ENCODE measurements around the gene COL4A1.

Gene COL4A1

DNA sequence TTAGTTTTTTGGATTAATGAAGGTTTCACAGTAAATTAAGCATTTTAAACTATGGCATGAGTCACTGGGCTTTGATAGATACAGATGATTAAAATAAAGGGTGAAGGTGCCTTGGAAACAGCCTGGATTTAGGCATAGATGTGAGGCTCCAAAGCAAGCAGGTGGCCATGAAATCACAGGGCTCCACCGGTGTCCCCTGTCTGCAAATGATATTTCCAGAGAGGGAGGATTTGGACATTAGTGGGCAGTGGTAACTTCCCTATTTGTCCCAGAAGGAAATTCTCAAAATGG, 127.2 kb downstream of the COL4A1 start:
- no peak for DNase-seq

DNA sequence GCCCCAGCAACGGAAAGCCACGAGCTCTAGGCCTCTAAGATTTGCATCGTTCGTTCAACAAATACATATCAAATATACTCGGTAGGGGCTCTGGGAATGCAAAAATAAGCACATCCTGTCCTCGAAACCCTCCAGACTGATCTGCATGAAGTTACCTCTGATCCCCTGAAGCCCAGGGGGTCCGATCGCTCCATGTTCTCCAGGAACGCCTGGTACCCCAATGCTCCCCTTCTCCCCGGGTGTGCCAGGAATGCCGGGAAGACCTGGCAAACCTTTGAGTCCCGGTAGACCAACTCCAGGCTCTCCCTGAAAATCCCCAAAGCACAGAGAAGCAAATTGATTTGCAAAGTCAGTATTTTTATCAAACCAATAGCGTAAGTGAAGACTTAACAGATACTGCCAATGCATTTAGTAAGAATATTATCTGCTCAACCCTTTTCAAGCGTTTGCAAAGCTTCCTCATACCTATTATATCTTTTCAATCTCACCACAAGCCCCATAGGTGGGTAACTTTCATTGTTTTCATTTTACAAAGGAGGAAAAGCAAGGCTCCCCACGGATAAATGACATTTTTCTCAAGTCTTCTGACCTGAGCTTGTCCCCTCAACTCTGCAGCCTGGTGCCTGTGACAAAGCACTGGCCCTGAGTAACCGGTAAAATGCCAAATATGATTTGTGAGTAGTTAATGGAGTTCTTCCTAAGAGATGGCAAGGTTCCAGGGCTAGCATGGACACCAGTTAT, 127.7 kb downstream of the COL4A1 start:
- no peak for DNase-seq

DNA sequence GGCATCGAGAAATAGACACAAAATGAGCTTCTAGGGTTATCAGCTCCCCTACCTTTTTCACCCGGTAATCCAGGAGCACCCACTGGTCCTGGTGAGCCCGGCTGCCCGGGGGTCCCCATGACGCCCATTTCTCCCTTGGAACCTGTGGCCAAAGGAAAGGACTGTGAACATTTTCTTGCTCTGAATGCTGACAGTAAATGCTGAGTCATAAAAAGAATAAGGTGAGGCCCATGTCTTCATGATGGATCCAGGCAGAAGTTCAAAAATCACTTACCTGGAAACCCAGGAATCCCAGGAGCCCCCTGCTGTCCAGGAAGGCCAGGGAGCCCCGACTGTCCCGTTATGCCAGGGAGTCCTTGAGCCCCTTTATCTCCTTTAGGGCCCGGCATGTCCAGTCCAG, 129.2 kb downstream of the COL4A1 start:
- DNase-seq, result no peak

DNA sequence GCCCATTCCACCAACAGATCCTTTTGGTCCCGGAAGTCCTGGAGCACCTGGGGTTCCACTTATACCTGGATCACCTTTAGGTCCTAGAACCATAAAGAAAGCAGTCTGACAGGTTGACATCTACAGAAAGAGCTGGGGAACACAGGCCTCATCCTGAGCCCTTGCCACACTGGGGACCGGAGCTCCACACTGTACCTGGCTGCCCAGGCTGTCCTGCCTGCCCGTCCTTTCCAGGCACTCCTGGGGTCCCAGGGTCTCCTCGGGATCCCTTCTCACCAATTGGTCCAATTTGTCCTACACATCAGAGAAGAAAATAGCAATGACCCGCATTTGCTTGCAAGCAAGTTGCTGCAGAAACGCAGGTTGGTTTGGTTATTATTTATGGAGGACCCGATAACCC, 130.5 kb downstream of the COL4A1 start:
- DNase-seq, result no peak

DNA sequence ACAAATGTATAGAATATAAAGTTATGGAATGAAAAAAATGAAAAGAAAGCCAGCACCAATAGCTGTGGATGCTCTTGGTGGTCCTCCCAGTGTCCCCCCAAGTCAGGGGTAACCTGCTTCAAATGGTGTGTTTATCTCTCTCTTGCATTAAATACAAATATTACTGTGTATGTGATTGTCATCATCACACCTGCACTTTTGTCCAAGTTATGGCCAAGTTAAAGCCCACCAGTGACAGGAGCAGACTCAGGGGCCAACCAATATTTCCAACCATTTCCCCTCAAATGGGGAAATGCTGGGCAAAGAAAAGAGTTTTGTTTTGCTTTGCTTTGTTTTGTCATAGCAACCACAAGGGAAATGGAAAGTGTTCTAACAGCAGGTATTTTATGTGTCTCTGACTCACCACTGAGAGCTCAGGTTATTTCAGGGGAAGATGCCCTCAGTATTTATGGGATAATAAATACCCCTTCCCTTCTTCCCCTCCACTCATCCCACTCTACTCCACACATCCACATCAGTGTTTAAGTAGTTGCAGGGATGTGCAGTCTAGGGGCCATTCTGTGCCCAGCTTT, 133.6 kb downstream of the COL4A1 start:
- DNase-seq, result no peak

DNA sequence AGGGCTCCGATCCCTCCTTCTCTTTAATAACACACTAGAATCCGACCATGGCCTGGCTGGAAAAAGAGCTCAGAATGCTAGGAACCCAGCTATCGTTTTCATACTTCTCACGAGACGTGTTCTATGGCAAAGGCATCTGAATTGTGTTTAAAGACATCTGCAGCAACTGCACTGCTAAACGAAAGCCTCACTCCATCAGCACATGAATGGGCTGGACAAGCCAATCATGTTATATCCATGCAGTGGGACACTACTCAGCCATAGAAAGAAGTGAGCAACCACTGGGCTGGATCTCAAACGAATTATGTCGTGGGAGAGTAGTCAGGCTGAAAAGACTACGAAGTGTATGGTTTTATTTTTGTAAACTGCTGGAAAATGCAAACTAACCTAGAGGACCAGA, 136.1 kb downstream of the COL4A1 start:
- DNase-seq, result no peak

DNA sequence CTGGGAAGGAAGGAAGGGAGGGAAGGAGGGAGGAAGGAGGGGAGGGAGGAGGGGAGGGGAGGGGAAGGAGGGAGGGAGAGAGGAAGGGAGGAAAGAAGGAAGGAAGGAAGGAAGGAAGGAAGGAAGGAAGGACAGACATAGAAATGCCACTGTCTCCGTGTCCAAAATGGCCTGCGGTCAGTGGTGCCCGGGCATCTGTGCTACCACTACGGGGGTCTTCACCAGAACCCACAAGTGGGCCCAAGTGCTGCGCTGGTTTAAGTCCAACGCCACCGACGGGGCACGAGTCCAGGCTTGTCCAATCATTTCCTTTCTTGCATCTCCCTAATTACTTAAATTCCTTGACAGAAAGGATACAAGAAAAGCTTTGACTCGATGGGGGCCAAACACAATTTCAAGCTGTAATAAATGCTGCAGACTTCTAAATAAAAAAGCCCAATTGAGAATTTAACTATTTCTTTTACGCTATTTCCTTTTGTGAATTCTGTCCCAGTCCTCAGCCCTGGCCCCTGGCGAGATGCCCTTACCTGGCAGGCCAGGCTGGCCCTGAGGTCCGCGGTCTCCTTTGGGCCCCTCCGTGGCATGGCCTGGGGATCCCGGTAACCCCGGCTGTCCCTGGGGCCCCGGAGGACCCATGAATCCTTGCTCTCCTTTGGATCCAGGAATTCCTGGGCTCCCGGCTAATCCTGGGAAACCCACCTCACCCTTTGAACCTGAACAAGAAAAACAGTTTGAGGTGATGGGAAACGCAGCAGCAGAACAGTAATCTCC, 136.8 kb downstream of the COL4A1 start:
- DNase-seq, result no peak

DNA sequence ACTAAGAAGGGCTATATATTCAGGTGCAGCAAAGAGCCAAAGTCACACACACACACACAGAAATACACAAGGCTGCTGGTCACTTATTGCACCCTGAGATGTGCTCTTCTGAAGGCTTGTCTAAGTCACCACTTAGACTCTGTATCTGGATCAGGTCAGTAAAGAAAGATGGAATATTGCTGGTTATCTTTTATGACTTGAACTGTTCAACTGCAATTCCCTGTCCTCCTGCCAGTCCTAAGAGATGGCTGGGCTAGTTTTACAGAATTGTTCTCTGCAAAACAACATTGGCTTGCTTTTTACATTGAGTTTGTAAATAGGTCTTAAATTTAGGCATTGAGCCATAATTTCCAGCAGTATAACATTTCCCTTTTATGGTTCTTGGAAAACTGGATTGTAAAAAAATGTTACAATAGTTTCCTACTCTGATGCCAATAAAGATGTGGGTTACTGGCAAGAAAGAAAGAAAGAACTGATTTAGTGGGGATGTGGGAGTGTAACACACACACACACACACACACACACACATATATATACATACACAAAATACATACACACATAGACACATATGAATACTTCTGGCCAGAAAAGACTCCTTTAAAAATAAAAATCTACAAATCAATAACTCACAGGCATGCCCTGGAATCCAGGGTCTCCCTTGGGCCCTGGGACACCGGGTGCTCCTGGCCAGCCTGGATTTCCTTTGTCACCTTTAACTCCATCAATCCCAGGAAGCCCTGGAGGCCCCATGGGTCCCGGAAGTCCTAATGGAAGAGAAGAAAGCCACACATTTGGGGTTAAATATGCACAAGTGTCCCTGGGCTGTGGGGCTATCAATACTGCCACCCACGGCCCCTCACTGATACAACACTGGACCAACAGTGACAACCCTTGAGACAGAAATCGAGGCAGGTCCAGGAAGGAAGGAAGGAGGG, 137.7 kb downstream of the COL4A1 start:
- DNase-seq, result no peak

DNA sequence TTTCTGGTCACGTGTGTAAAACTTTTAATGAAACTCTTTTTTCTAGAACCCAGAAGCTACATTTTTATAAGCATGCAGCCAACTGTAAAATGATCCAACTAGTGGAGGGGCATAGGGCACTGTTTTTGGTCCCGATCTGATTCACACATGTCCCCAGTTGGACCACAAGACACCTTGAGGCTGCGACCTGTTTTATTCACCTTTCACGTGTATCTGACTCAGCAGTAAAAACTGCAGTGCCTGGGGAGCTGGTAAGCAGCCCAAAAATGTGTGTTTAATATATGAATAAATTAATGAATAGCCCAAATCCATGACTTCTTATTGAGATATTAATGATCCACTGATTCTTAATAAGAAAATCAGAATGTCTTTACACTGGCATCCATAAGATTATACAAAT, 140.4 kb downstream of the COL4A1 start:
- no peak for DNase-seq

DNA sequence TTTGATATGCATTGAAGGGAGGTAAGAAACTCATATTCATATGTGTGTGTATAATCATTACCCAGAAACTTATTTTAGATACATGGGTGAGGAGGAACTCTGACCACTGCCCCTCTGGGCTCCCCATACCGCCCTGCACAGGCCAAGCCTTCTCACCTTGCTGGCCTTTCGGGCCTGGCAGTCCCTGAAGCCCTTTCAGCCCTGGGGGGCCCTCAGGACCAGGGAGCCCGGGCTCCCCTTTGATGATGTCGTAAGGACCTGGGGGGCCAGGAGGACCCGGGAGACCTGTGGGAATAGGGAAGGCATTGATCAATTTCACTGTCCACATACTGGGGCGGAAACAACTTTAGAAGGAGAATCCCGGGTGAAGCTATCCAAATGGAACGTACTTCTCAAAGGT, 142.3 kb downstream of the COL4A1 start:
- DNase-seq, result no peak

DNA sequence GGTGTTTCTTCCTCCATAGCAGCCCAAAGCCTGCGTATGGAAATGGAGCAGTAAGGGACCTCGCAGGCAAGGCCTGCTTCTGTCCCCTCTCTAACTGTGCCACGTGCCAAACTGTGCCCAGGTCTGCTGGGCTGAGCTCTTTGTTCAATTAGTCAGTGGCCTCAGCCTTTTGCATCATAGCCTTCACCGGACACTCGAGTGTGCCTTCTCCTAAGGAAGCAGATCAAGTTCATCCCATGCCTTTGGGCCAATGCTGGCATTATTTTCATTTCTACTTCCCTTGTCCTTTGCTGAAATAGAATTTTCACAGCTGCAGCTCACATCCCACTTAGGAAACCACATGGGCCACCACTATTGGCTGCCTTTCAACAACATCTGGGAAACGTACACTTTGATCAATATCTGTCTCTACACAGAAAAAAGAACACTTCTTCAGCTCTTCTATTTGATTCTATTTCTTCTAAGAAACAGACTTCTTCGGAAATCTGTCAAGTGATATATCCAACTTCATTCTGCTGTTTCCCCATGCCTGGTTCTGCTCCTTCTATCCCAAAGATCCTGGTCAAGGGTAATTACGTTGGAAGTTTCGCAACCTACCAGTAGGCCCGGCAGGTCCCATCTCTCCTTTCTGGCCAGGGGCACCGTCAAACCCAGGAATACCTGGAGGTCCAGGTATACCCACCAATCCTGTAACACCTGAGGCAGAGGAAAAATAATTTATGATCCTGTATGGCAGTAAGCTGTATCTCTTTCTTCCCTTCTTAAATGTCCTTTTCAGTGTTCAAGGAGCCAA, 143.9 kb downstream of the COL4A1 start:
- no peak for DNase-seq

DNA sequence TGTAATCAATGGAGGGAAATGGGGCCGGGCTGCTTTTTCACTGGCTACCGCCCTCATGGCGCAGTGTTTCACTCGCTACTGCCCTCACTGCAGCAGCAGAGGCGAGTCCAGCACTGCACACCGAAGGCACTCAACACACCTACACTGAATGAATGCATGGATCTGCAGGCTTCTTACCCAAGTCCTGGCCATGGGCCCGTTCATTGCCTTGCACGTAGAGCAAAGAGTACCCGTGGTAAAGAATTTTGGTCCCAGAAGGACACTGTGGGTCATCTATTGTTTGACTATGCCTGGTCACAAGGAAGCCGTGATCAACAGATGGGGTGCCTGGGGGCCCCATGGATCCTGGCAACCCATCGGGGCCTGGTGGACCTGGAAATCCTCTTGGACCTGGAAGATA, 144.9 kb downstream of the COL4A1 start:
- DNase-seq, result no peak

DNA sequence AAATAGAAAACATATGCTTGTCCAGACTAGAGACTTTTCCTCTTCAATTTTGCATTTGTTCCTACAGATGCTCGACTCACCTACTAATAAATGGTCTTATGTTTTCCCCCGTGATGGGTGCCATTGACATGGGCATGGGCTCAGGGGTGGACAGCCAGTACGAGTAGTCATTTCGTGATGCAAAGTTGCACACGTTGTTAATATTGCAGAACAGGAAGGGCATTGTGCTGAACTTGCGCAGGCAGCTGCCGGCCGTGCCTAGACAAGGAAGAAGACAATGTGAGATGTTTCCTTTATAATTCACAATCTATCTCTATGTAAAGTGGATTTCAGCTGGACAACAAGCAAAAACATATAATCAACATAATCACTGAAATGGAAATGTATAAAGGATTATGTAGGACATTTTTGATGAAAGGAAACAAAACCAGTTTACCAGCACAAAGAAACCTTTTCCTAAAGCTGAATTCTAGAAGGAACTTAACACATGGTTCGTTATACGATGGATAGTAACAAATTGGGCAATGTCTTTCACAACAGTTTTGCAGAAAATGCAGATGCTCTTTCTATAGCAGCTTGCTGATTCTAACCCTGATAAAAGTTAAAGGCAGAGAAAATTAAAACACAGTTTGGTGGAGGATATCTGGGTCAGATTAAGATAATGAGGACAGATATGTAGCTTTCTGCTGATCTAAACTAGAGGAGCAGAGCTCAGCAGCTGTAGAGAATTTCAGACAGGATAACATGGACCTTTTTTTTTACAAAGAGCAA, 145.7 kb downstream of the COL4A1 start:
- DNase-seq, result no peak

DNA sequence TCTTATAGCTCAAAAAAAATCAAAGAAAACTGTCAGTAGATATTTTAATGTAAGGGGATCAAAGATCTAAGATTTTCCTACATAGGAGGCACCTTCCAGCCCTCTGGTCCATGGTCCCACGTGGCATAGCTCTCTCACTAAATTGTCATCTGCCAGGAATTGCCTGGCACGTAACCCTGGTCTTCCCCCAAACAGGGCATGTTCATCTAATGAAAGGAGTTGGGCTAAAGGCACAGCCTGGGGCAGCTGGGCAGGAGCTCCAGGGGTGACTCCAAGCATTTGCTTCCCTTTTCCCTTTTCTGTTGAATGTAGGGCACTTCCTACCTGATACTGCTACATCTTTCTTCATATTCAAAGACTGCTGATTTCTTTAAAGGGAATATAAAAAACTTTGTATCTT, 148.7 kb downstream of the COL4A1 start:
- no peak for DNase-seq

DNA sequence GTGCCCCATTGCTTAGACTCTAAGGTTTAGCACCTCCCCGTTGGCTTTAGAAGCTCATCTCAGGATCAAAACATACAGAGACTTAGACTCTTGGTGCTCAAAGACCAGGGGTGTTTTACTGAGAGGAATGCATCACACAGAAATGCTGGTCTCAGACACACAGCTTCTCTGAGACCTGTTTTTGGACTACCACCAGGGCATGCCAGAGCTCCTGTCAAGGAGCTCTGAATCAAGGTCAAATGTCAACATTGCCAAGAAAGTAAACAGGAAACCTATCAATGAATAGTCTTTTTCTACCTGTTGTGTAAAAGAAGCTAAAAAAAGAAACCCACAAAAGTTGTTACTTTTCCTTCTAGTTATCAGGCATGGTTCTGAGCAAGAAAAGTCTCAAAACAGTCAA, 149.2 kb downstream of the COL4A1 start:
- DNase-seq, result no peak

DNA sequence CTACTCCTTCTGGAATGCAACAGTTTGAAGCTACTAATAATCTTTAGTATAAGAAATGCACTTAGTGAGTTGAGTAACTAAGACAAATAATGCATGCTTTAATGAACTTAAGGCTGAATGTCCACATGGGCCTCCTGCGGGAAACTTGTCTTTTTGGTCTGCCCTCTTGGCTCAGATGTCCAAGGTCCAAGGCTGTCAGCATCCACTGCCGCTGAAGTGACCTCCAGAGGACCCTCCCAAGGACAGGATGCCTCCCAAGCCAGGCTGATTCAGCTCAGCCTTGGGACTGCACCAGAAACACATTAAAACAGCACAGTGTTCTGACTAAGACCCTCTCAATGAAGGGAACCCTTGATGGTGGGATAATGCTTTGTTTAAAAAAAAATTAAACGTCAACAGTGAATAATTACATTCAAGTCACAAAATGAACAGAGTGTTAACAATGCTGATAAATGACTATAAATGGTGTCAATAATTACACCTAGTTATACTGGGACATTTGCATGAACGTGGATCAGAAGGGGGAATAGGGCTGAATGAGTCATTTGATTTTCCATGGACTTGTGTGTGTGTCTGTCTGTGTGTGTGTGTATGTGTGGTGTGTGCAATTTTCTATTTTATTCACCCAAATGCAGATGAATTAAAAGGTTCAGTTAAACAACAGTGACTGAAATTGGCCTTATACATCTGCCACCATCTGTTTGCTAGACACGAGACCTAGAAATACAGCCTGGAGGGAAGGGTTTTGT, 150.5 kb downstream of the COL4A1 start:
- DNase-seq, result no peak

DNA sequence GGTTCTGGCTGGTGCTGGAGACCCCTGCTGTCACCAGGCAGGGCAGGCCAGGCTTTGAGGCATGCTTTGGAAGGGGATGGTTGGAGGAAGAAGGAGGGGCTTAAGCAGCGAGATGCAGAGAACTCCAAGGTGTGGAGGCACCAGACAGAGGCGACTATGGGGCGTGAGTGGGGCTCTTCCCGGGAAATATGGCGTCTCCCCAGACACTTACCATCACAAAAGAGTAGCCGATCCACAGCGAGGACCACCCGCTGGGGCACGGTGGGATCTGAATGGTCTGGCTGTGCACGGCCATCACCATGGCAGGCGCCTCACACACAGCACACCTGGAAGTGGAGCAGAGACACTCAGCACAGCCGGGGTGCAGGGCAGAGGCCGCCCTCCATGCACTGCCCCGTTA, 151.9 kb downstream of the COL4A1 start:
- DNase-seq, result no peak

DNA sequence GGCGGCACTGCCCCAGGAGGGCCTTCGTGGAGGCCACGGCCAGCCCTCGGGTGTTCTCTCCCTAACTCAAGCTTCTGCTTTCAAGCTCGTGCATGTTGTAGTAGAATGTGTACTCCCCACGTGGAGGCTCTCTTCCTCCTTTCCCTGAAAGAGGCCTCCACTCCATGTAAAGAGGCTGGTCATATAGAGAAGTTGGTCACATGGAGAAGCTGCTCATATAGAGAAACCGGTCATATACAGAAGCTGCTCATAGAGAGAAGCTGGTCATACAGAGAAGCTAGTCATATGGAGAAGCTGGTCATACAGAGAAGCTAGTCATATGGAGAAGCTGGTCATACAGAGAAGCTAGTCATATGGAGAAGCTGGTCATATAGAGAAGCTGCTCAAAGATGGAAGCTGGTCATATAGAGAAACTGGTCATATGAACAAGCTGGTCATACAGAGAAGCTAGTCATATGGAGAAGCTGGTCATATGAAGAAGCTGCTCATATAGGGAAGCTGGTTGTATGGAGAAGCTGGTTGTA, 152.5 kb downstream of the COL4A1 start:
- DNase-seq, result no peak

DNA sequence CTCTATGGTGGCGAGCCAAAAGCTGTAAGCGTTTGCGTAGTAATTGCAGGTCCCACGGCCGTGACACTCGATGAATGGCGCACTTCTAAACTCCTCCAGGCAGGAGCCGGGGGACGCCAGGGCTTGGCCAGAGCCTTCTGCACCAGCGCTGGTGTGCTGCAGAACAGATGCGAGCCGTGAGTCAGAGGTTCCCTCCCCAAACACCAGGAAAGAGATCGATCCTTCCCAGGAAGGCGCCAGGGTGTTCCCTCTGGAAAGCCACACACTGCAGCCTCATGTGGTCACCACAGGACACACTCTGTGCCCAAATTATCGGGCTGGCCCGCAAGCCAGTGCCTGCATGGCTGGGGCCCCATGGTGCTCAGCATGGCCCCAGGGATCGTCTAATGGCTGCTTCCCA, 154.6 kb downstream of the COL4A1 start:
- no peak for DNase-seq

DNA sequence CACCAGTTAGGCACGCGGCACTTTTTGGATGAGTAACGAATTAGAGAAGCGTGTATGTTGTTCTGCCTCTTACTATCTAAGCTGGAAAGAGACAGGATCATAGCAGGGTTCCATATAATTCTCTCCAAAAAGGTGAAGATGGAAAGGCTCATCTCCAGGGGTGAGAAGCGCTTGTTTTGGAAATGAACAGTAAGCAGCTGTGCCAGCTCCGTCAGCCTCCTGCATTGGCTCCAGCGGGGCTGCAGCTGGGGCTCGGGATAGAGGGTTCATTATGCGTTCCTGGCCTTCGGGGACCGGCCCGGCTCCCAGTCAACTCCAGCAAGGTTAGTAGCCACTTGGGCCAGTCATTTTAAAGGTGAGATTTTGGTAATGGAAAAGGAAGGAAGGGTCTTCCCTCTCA, 155.5 kb downstream of the COL4A1 start:
- no peak for DNase-seq
